ENCODE results near the gene CELSR1. TPM values are rescaled to one million over a fixed set of nuclear protein-coding genes. Genes with fewer than 3 reads are reported as not detected.
A peak's percentile ranks its signal among the peaks of the same experiment; 100 is the strongest.

The CELSR1 gene
- total RNA-seq, 3 donors from 2014 or later: 0.96 to 36.7 (median 21.2) TPM

- H3K36me3 ChIP-seq: peaks cover 8% of the 10 kb centered on the region
- peak within 1 kb of the TSS; percentile 91 to 92 for H3K27ac ChIP-seq
- H3K27me3 ChIP-seq: no peaks in the 10 kb centered on the region
- DNase-seq (ENCODE audit: low spot score in 2 of 2): peak; percentile 72 to 76
- H3K4me1 ChIP-seq: peaks cover 0 to 9% of the 10 kb centered on the region in 2 donors
- peak within 1 kb of the TSS; percentile 92 to 99 (median 93) for H3K4me3 ChIP-seq
- intact Hi-C loops (cut with DNase I; ENCODE audit: low total_unique reads): no loop called here
- peak; percentile 47 to 71 (median 70) for TF ChIP-seq POLR2AphosphoS5 (IDR thresholded peaks at IDR 0.05)
- TF ChIP-seq CTCF (IDR thresholded peaks at IDR 0.05): no peak
- TF ChIP-seq POLR2A (IDR thresholded peaks at IDR 0.05): peak; percentile 21
- no peaks in the 10 kb centered on the region for H3K9me3 ChIP-seq
These were observed 202.0 kb downstream of the CELSR1 start, which contains the start of gene TRMU for GRCh38 chr22:46335201-46336118. TSS of gene TRMU (plus strand) at chr22:46335714. CDS start at chr22:46335765, 51 bp downstream.

- H3K27ac ChIP-seq: no peak overlapping the region
- DNase-seq (ENCODE audit: low spot score in 2 of 2): no peak
- H3K27me3 ChIP-seq: no peaks in the 10 kb centered on the region
- no peak for TF ChIP-seq POLR2AphosphoS5 (IDR thresholded peaks at IDR 0.05)
- no peak for TF ChIP-seq CTCF (IDR thresholded peaks at IDR 0.05)
- no peak for TF ChIP-seq POLR2A (IDR thresholded peaks at IDR 0.05)
- H3K9me3 ChIP-seq: no peaks in the 10 kb centered on the region
- no peaks in the 10 kb centered on the region for H3K36me3 ChIP-seq
- intact Hi-C loops (cut with DNase I; ENCODE audit: low total_unique reads): no loop called here
- no peak overlapping the region for H3K4me3 ChIP-seq
- peaks cover 0 to 2% of the 10 kb centered on the region in 2 donors for H3K4me1 ChIP-seq
These were observed 205.9 kb downstream of the CELSR1 start for GRCh38 chr22:46331496-46331895.

GRCh38 chr22:46330426-46330825, 207.0 kb downstream of the CELSR1 start:
- no peaks in the 10 kb centered on the region for H3K9me3 ChIP-seq
- no peaks in the 10 kb centered on the region for H3K27me3 ChIP-seq
- intact Hi-C loops (cut with DNase I; ENCODE audit: low total_unique reads): no loop called here
- no peak for DNase-seq (ENCODE audit: low spot score in 2 of 2)
- no peak overlapping the region for H3K27ac ChIP-seq
- TF ChIP-seq POLR2AphosphoS5 (IDR thresholded peaks at IDR 0.05) (no peak), POLR2A (IDR thresholded peaks at IDR 0.05) (no peak), CTCF (IDR thresholded peaks at IDR 0.05) (no peak)
- no peaks in the 10 kb centered on the region for H3K36me3 ChIP-seq
- no peaks in the 10 kb centered on the region for H3K4me1 ChIP-seq
- no peak overlapping the region for H3K4me3 ChIP-seq

- Histone ChIP-seq H3K4me3 (no peak overlapping the region), H3K27me3 (no peaks in the 10 kb centered on the region), H3K36me3 (no peaks in the 10 kb centered on the region), H3K9me3 (no peaks in the 10 kb centered on the region), H3K27ac (no peak overlapping the region), H3K4me1 (no peaks in the 10 kb centered on the region)
- intact Hi-C loops (cut with DNase I; ENCODE audit: low total_unique reads): no loop called here
- DNase-seq (ENCODE audit: low spot score in 2 of 2): no peak
- no peak for TF ChIP-seq CTCF (IDR thresholded peaks at IDR 0.05)
- no peak for TF ChIP-seq POLR2AphosphoS5 (IDR thresholded peaks at IDR 0.05)
- TF ChIP-seq POLR2A (IDR thresholded peaks at IDR 0.05): no peak
These were observed 207.8 kb downstream of the CELSR1 start for GRCh38 chr22:46329616-46330015.

GRCh38 chr22:46328797-46329196, 208.6 kb downstream of the CELSR1 start:
- no peaks in the 10 kb centered on the region for H3K9me3 ChIP-seq
- DNase-seq (ENCODE audit: low spot score in 2 of 2): no peak
- TF ChIP-seq CTCF (IDR thresholded peaks at IDR 0.05): no peak
- H3K36me3 ChIP-seq: no peaks in the 10 kb centered on the region
- no peak overlapping the region for H3K27ac ChIP-seq
- H3K4me3 ChIP-seq: no peak overlapping the region
- H3K4me1 ChIP-seq: no peaks in the 10 kb centered on the region
- H3K27me3 ChIP-seq: no peaks in the 10 kb centered on the region
- intact Hi-C loops (cut with DNase I; ENCODE audit: low total_unique reads): no loop called here
